Uterus (tissue), 4 donors: ENCODE results near the gene PPP1R9A. TPM values are rescaled to one million over a fixed set of nuclear protein-coding genes. Genes with fewer than 3 reads are reported as not detected.

Source experiments
- DNase-seq, 2 donors: peaks; one replicate each; pipeline ENCODE4 v3.0.0-alpha.2; 2019 to 2020
- H3K27ac ChIP-seq, 2 donors: fragments of 200-600 bp; sonication (generic); 1 replicate in 1 of 2; 2 replicates in 1 of 2; pipeline ENCODE4 v1.5.1; 2016 to 2018
- H3K27me3 ChIP-seq, 2 donors: fragments of 200-600 bp; sonication (generic); one replicate each; pipeline ENCODE4 v1.5.1; 2018 to 2019; ENCODE audit warnings: control low read depth in 1 of 2
- H3K36me3 ChIP-seq, 2 donors: fragments of 200-600 bp; sonication (generic); one replicate each; pipeline ENCODE4 v1.5.1; 2019; ENCODE audit warnings: control low read depth in 1 of 2
- H3K4me1 ChIP-seq, 2 donors: fragments of 200-600 bp; sonication (generic); one replicate each; pipeline ENCODE4 v1.5.1; 2018 to 2019; ENCODE audit warnings: control low read depth in 1 of 2
- H3K4me3 ChIP-seq, 2 donors: fragments of 200-600 bp; sonication (generic); 1 replicate in 1 of 2; 2 replicates in 1 of 2; pipeline ENCODE4 v1.5.1; 2018 to 2019; ENCODE audit warnings: mild to moderate bottlenecking in 1 of 2
- H3K9me3 ChIP-seq, 2 donors: fragments of 200-600 bp; sonication (generic); one replicate each; pipeline ENCODE4 v1.5.1; 2019; ENCODE audit warnings: control low read depth in 1 of 2
- POLR2A ChIP-seq, 2 donors: fragments of 450-650 bp; IDR thresholded peaks; one replicate each; pipeline ENCODE4 v1.6.1; 2016; ENCODE audit warnings: antibody characterized with exemption in 2 of 2, mild to moderate bottlenecking in 1 of 2, moderate library complexity in 1 of 2
- intact Hi-C: fragments of 100-400 bp; cut with DNase I; formaldehyde crosslinking; loops from one replicate; pipeline ENCODE4 v1.15.1; 2023; ENCODE audit warnings: low total_unique reads
- total RNA-seq, 4 donors: library from RNA; depleted of rRNA in 3 of 4; stranded (reverse); fragments of >200 nt in 3 of 4; gene quantifications; one replicate each; pipeline versions ENCODE4 v1.1.0 to v1.2.4, GENCODE V29; 2014 to 2023
- TF ChIP-seq, protein P1 (sequence below), 4 experiments: fragments of 200-600 bp in 2 of 4; fragments of 450-650 bp in 2 of 4; sonication (generic) in 2 of 4; IDR thresholded peaks; one replicate each; pipeline ENCODE4 v1.5.1; 2016 to 2019; ENCODE audit warnings: antibody characterized with exemption in 4 of 4, mild to moderate bottlenecking in 2 of 4, moderate library complexity in 1 of 4
- donor health status: DM: yes; HTN: yes; CAD: no.

PPP1R9A gene
- total RNA-seq, 4 donors from 2014 or later = 5.3 to 39.6 (median 15.0) TPM

DNA sequence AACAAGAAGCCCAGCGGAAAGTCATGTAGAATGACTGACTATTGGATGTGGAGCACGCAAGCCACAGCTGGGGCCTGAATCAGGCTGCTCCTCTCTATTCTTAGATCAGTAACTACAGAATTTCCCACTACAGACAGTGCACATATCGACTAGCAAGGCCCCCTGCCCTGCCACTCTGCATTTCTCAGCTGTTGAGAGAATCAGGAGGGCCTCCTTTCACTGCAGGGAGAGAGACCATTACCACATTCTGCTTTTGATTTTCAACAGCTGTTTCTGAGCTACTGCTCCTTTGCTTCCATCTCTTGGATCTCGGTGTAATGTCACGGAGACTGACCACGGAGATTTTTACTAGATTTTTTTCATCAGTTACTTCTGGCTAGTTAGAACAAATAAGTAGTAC is 343.2 kb downstream of the PPP1R9A start:
- intact Hi-C loops = no loop called here
- TF ChIP-seq, protein P1, sequence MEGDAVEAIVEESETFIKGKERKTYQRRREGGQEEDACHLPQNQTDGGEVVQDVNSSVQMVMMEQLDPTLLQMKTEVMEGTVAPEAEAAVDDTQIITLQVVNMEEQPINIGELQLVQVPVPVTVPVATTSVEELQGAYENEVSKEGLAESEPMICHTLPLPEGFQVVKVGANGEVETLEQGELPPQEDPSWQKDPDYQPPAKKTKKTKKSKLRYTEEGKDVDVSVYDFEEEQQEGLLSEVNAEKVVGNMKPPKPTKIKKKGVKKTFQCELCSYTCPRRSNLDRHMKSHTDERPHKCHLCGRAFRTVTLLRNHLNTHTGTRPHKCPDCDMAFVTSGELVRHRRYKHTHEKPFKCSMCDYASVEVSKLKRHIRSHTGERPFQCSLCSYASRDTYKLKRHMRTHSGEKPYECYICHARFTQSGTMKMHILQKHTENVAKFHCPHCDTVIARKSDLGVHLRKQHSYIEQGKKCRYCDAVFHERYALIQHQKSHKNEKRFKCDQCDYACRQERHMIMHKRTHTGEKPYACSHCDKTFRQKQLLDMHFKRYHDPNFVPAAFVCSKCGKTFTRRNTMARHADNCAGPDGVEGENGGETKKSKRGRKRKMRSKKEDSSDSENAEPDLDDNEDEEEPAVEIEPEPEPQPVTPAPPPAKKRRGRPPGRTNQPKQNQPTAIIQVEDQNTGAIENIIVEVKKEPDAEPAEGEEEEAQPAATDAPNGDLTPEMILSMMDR (IDR thresholded peaks at IDR 0.05) = no peak
- DNase-seq = no peak

DNA sequence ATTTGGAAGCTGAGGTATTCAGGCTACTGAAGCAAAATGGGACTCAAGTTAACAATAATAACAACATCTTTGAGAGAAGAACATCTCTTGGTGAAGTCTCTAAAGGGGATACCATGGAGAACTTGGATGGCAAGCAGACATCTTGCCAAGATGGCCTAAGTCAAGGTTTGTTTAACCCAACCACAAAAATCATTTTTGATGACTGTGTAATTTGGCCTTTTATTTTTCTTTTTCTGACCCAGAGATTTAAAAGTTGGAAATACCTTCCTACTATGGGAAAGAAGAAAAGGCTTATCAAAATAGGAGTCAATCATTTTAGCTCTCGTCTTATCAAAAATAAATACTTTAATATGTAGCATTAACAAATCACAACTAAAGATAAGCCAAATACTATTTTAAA is 344.6 kb downstream of the PPP1R9A start:
- TF ChIP-seq POLR2A (IDR thresholded peaks at IDR 0.05) = no peak
- TF ChIP-seq, protein P1 (IDR thresholded peaks at IDR 0.05) = no peak
- Histone ChIP-seq H3K9me3 (no peaks in the 10 kb centered on the region), H3K27me3 (no peaks in the 10 kb centered on the region), H3K4me3 (no peak overlapping the region), H3K4me1 (no peaks in the 10 kb centered on the region), H3K36me3 (no peaks in the 10 kb centered on the region), H3K27ac (no peak overlapping the region)
- no peak for DNase-seq
- intact Hi-C loops = no loop called here

More for the DNA sequence above, 343.2 kb downstream of the PPP1R9A start:
- Histone ChIP-seq H3K36me3 (no peaks in the 10 kb centered on the region), H3K27me3 (no peaks in the 10 kb centered on the region), H3K9me3 (no peaks in the 10 kb centered on the region), H3K27ac (no peak overlapping the region), H3K4me3 (no peak overlapping the region), H3K4me1 (no peaks in the 10 kb centered on the region)

DNA sequence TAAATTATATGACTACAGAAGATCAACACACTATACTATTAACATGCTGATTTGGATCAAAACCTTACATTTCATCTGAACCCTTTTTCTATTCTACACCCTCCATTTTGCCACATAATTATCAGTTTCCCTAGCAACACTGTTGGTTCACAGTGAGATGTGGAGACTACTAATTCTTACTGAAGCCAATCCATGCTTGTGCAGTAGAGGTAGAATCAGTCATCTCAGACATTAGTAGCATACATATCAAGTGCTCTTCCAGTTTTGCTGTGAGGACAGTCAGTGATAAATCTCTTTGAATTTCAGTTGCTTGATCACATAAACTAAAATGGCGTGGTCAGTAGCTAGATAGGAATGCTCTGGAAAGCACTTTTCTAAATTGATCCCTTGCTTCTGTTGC is 346.6 kb downstream of the PPP1R9A start:
- intact Hi-C loops = no loop called here
- Histone ChIP-seq H3K27ac (no peak overlapping the region), H3K27me3 (no peaks in the 10 kb centered on the region), H3K9me3 (no peaks in the 10 kb centered on the region), H3K36me3 (no peaks in the 10 kb centered on the region), H3K4me3 (no peak overlapping the region), H3K4me1 (no peaks in the 10 kb centered on the region)
- TF ChIP-seq POLR2A (IDR thresholded peaks at IDR 0.05) = no peak
- TF ChIP-seq, protein P1 (IDR thresholded peaks at IDR 0.05) = no peak
- no peak for DNase-seq

DNA sequence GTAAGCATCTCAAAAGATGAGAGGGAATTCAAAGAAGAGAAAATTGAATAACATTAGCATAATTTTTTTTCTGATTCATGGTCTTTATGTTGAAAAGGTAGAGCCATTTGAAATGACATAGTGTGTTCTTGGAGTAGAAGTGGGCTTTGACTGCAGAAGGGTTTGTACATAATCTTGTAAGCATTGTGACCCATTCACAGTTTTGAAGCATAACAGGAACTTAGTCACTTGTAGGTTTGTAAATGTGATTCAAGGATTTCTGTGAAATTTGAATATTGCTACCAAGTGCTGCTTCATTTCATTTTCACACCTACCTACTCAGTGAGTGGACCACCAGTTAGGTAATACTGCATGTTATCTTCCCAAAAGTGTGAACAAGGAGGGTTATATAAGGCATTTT is 348.3 kb downstream of the PPP1R9A start:
- Histone ChIP-seq H3K9me3 (no peaks in the 10 kb centered on the region), H3K27me3 (no peaks in the 10 kb centered on the region), H3K4me3 (no peak overlapping the region), H3K27ac (no peak overlapping the region), H3K36me3 (no peaks in the 10 kb centered on the region), H3K4me1 (no peaks in the 10 kb centered on the region)
- no peak for DNase-seq
- TF ChIP-seq, protein P1 (IDR thresholded peaks at IDR 0.05) = no peak
- TF ChIP-seq POLR2A (IDR thresholded peaks at IDR 0.05) = no peak
- intact Hi-C loops = no loop called here

DNA sequence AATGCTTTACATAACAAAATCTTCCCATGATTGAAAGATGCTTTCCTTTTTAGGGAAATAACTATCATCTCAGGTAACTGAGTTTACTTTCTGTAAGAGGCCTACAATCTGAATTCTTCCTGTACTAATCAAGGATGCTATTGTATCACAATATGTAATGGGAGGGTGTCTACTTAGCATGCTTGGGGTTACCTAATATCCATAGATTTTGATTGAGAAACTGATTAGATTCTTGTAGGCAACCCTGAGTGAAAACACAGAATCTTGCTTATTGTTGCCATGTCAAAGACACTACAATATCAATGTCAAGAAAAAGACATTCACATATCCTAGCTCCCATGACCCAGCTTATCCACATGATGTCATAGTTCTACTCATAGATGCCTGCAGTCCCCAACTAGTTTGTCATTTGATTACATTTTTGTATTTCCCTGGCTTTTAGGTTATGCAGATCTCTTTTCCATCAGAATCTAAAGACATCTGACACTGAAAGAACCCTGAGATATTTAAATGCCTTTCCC is 354.6 kb downstream of the PPP1R9A start:
- intact Hi-C loops = no loop called here

More for the DNA sequence above, 354.6 kb downstream of the PPP1R9A start:
- no peaks in the 10 kb centered on the region for H3K4me1 ChIP-seq
- H3K27me3 ChIP-seq = no peaks in the 10 kb centered on the region
- no peak for DNase-seq
- no peak overlapping the region for H3K4me3 ChIP-seq
- no peaks in the 10 kb centered on the region for H3K9me3 ChIP-seq
- H3K27ac ChIP-seq = no peak overlapping the region
- TF ChIP-seq POLR2A (IDR thresholded peaks at IDR 0.05) = no peak
- TF ChIP-seq, protein P1 (IDR thresholded peaks at IDR 0.05) = no peak
- no peaks in the 10 kb centered on the region for H3K36me3 ChIP-seq
